ENCODE data around the gene PIK3C2G.
"Not testable (repeated sequence)": the region's sequence is repeated elsewhere in the genome, so short reads cannot be mapped to it uniquely, and the experiment has no call there.

Gene PIK3C2G

GRCh38 chr12:18496156-18496555 lies 234.8 kb downstream of the PIK3C2G start:
- Histone ChIP-seq H2BK5ac (ENCODE audit: low read depth, low read length, poor library complexity, severe bottlenecking) (no peak overlapping the region), H3K36me3 (ENCODE audit: control insufficient read depth in 1 of 2, insufficient read depth in 2 of 2, low read depth in 1 of 2, low read length in 2 of 2) (no peaks in the 10 kb centered on the region), H3K4ac (ENCODE audit: low read depth in 1 of 2, low read length in 2 of 2) (no peak overlapping the region), H3K9me3 (ENCODE audit: control insufficient read depth, low read length) (no peaks in the 10 kb centered on the region), H3K27ac (ENCODE audit: low read length, poor library complexity, severe bottlenecking) (no peak overlapping the region), H3K4me2 (ENCODE audit: low read length, poor library complexity, severe bottlenecking) (no peak overlapping the region), H3K9ac (ENCODE audit: low read length) (no peak overlapping the region), H3K4me1 (ENCODE audit: control insufficient read depth, insufficient read depth, low read depth, low read length) (no peaks in the 10 kb centered on the region), H3K79me1 (replicated peaks; ENCODE audit: low read length, poor library complexity, severe bottlenecking) (no peaks in the 10 kb centered on the region), H3K18ac (ENCODE audit: low read depth in 1 of 2, low read length in 2 of 2) (no peak overlapping the region), H2BK12ac (ENCODE audit: low read length in 2 of 2) (no peak overlapping the region), H3K4me3 (ENCODE audit: insufficient read depth in 1 of 2, low read depth in 1 of 2, low read length in 2 of 2) (no peak overlapping the region), H3K27me3 (ENCODE audit: control insufficient read depth in 1 of 2, insufficient read depth in 1 of 2, low read length in 2 of 2) (no peaks in the 10 kb centered on the region), H2BK120ac (ENCODE audit: low read depth, low read length) (no peak overlapping the region), H2BK15ac (ENCODE audit: low read depth, poor library complexity, severe bottlenecking) (no peak overlapping the region), H3K14ac (ENCODE audit: low read length in 2 of 2) (no peak overlapping the region), H2AK5ac (ENCODE audit: low read length, severe bottlenecking) (no peak overlapping the region), H4K91ac (ENCODE audit: low read length) (no peak overlapping the region), H4K8ac (ENCODE audit: low read length) (no peak overlapping the region), H2AFZ (ENCODE audit: low read depth, low read length) (no peak overlapping the region), H3K23ac (ENCODE audit: low read length in 2 of 2) (no peak overlapping the region)
- DNase-seq, result no peak
- 100% methylated on average over 1 of the region's 2 CpGs for WGBS

GRCh38 chr12:18500160-18500574 lies 238.8 kb downstream of the PIK3C2G start:
- not testable (repeated sequence) for H3K27ac ChIP-seq (ENCODE audit: low read length, poor library complexity, severe bottlenecking); H2BK12ac ChIP-seq (ENCODE audit: low read length in 2 of 2); H2AFZ ChIP-seq (ENCODE audit: low read depth, low read length); H3K4ac ChIP-seq (ENCODE audit: low read depth in 1 of 2, low read length in 2 of 2); H3K18ac ChIP-seq (ENCODE audit: low read depth in 1 of 2, low read length in 2 of 2); H2BK5ac ChIP-seq (ENCODE audit: low read depth, low read length, poor library complexity, severe bottlenecking); H3K36me3 ChIP-seq (ENCODE audit: control insufficient read depth in 1 of 2, insufficient read depth in 2 of 2, low read depth in 1 of 2, low read length in 2 of 2); H3K4me3 ChIP-seq (ENCODE audit: insufficient read depth in 1 of 2, low read depth in 1 of 2, low read length in 2 of 2); H2BK120ac ChIP-seq (ENCODE audit: low read depth, low read length); H3K79me1 ChIP-seq (replicated peaks; ENCODE audit: low read length, poor library complexity, severe bottlenecking); H3K4me1 ChIP-seq (ENCODE audit: control insufficient read depth, insufficient read depth, low read depth, low read length); DNase-seq; H2AK5ac ChIP-seq (ENCODE audit: low read length, severe bottlenecking); H2BK15ac ChIP-seq (ENCODE audit: low read depth, poor library complexity, severe bottlenecking); H4K8ac ChIP-seq (ENCODE audit: low read length); H3K4me2 ChIP-seq (ENCODE audit: low read length, poor library complexity, severe bottlenecking); H3K9ac ChIP-seq (ENCODE audit: low read length); H3K14ac ChIP-seq (ENCODE audit: low read length in 2 of 2); H3K23ac ChIP-seq (ENCODE audit: low read length in 2 of 2); H4K91ac ChIP-seq (ENCODE audit: low read length); H3K27me3 ChIP-seq (ENCODE audit: control insufficient read depth in 1 of 2, insufficient read depth in 1 of 2, low read length in 2 of 2); H3K9me3 ChIP-seq (ENCODE audit: control insufficient read depth, low read length)
- 96% methylated on average over 35 of the region's 35 CpGs for WGBS

- H3K4ac ChIP-seq (ENCODE audit: low read depth in 1 of 2, low read length in 2 of 2); H2BK5ac ChIP-seq (ENCODE audit: low read depth, low read length, poor library complexity, severe bottlenecking); H3K14ac ChIP-seq (ENCODE audit: low read length in 2 of 2); H3K18ac ChIP-seq (ENCODE audit: low read depth in 1 of 2, low read length in 2 of 2); H4K8ac ChIP-seq (ENCODE audit: low read length); H3K27ac ChIP-seq (ENCODE audit: low read length, poor library complexity, severe bottlenecking); H2BK12ac ChIP-seq (ENCODE audit: low read length in 2 of 2); H3K4me2 ChIP-seq (ENCODE audit: low read length, poor library complexity, severe bottlenecking); H3K4me1 ChIP-seq (ENCODE audit: control insufficient read depth, insufficient read depth, low read depth, low read length); H3K79me1 ChIP-seq (replicated peaks; ENCODE audit: low read length, poor library complexity, severe bottlenecking); H3K36me3 ChIP-seq (ENCODE audit: control insufficient read depth in 1 of 2, insufficient read depth in 2 of 2, low read depth in 1 of 2, low read length in 2 of 2); H2BK120ac ChIP-seq (ENCODE audit: low read depth, low read length); H2BK15ac ChIP-seq (ENCODE audit: low read depth, poor library complexity, severe bottlenecking); H3K9ac ChIP-seq (ENCODE audit: low read length); H2AFZ ChIP-seq (ENCODE audit: low read depth, low read length); H3K27me3 ChIP-seq (ENCODE audit: control insufficient read depth in 1 of 2, insufficient read depth in 1 of 2, low read length in 2 of 2); H2AK5ac ChIP-seq (ENCODE audit: low read length, severe bottlenecking); DNase-seq; H3K9me3 ChIP-seq (ENCODE audit: control insufficient read depth, low read length); H3K23ac ChIP-seq (ENCODE audit: low read length in 2 of 2); H4K91ac ChIP-seq (ENCODE audit: low read length); H3K4me3 ChIP-seq (ENCODE audit: insufficient read depth in 1 of 2, low read depth in 1 of 2, low read length in 2 of 2): not testable (repeated sequence)
- 99% methylated on average over 21 of the region's 21 CpGs for WGBS
These were observed 239.4 kb downstream of the PIK3C2G start for GRCh38 chr12:18500736-18501135.

GRCh38 chr12:18502422-18502968 lies 241.2 kb downstream of the PIK3C2G start:
- H3K9ac ChIP-seq (ENCODE audit: low read length), result no peak overlapping the region
- H3K23ac ChIP-seq (ENCODE audit: low read length in 2 of 2), result no peak overlapping the region
- no peak for DNase-seq
- H2BK15ac ChIP-seq (ENCODE audit: low read depth, poor library complexity, severe bottlenecking), result no peak overlapping the region
- H2BK5ac ChIP-seq (ENCODE audit: low read depth, low read length, poor library complexity, severe bottlenecking), result no peak overlapping the region
- H3K4me1 ChIP-seq (ENCODE audit: control insufficient read depth, insufficient read depth, low read depth, low read length), result no peaks in the 10 kb centered on the region
- H2BK120ac ChIP-seq (ENCODE audit: low read depth, low read length), result no peak overlapping the region
- H3K9me3 ChIP-seq (ENCODE audit: control insufficient read depth, low read length), result no peaks in the 10 kb centered on the region
- H3K36me3 ChIP-seq (ENCODE audit: control insufficient read depth in 1 of 2, insufficient read depth in 2 of 2, low read depth in 1 of 2, low read length in 2 of 2), result no peaks in the 10 kb centered on the region
- H3K4ac ChIP-seq (ENCODE audit: low read depth in 1 of 2, low read length in 2 of 2), result no peak overlapping the region
- no peak overlapping the region for H2BK12ac ChIP-seq (ENCODE audit: low read length in 2 of 2)
- no peak overlapping the region for H2AK5ac ChIP-seq (ENCODE audit: low read length, severe bottlenecking)
- no peaks in the 10 kb centered on the region for H3K79me1 ChIP-seq (replicated peaks; ENCODE audit: low read length, poor library complexity, severe bottlenecking)
- H4K8ac ChIP-seq (ENCODE audit: low read length), result no peak overlapping the region
- no peak overlapping the region for H3K4me2 ChIP-seq (ENCODE audit: low read length, poor library complexity, severe bottlenecking)
- H2AFZ ChIP-seq (ENCODE audit: low read depth, low read length), result no peak overlapping the region
- H3K18ac ChIP-seq (ENCODE audit: low read depth in 1 of 2, low read length in 2 of 2), result no peak overlapping the region
- H3K27me3 ChIP-seq (ENCODE audit: control insufficient read depth in 1 of 2, insufficient read depth in 1 of 2, low read length in 2 of 2), result no peaks in the 10 kb centered on the region
- no peak overlapping the region for H3K27ac ChIP-seq (ENCODE audit: low read length, poor library complexity, severe bottlenecking)
- no peak overlapping the region for H4K91ac ChIP-seq (ENCODE audit: low read length)
- 91% methylated on average over 3 of the region's 7 CpGs for WGBS
- H3K14ac ChIP-seq (ENCODE audit: low read length in 2 of 2), result no peak overlapping the region
- no peak overlapping the region for H3K4me3 ChIP-seq (ENCODE audit: insufficient read depth in 1 of 2, low read depth in 1 of 2, low read length in 2 of 2)

Data from mesenchymal stem cell (in vitro differentiated cells and primary cell).